Activated CD8-positive, alpha-beta T cell treated with anti-CD3 and anti-CD28 coated beads for 36 hours (primary cell): Measurements from ENCODE around the gene MAP4K3. TPM values are rescaled to one million over a fixed set of nuclear protein-coding genes. Genes with fewer than 3 reads are reported as not detected.
A peak's percentile ranks its signal among the peaks of the same experiment; 100 is the strongest.

ENCODE experiments used
- ATAC-seq: fragments of 200-7000 bp; cut with Tn5 transposase; one replicate; pipeline ENCODE4 v1.10.0; 2021; ENCODE audit warnings: mild to moderate bottlenecking, moderate library complexity
- CTCF ChIA-PET: fragments of 350-600 bp; sonication (Branson Sonifier 250); formaldehyde crosslinking; loops from one replicate; lab custom pipeline; 2021; ENCODE audit warnings: antibody characterized with exemption; lab: Charles Lee
- POLR2A ChIA-PET: fragments of 350-600 bp; sonication (Branson Sonifier 250); formaldehyde crosslinking; loops from one replicate; lab custom pipeline; 2021; ENCODE audit warnings: antibody characterized with exemption; lab: Charles Lee
- DNase-seq: peaks from one replicate; pipeline ENCODE4 v3.0.0-alpha.2; 2020
- H3K27ac Mint-ChIP-seq: one replicate; pipeline ENCODE4 v1.8.0; 2021; ENCODE audit warnings: mild to moderate bottlenecking, mixed read lengths
- H3K27me3 Mint-ChIP-seq: one replicate; pipeline ENCODE4 v1.8.0; 2021; ENCODE audit warnings: mixed read lengths
- H3K36me3 Mint-ChIP-seq: one replicate; pipeline ENCODE4 v1.8.0; 2021; ENCODE audit warnings: low read depth, mixed read lengths
- H3K4me1 Mint-ChIP-seq: one replicate; pipeline ENCODE4 v1.8.0; 2021; ENCODE audit warnings: low read depth, mixed read lengths
- H3K4me3 Mint-ChIP-seq: one replicate; pipeline ENCODE4 v1.8.0; 2021; ENCODE audit warnings: mild to moderate bottlenecking, moderate library complexity, mixed read lengths
- H3K9me3 Mint-ChIP-seq: one replicate; pipeline ENCODE4 v1.8.0; 2021; ENCODE audit warnings: mixed read lengths
- CTCF ChIP-seq: fragments of 200-600 bp; IDR thresholded peaks from one replicate; pipeline ENCODE4 v1.8.0; 2022; ENCODE audit warnings: antibody characterized with exemption, mild to moderate bottlenecking
- intact Hi-C: fragments of 100-400 bp; cut with micrococcal nuclease; formaldehyde crosslinking; loops from one replicate; pipeline ENCODE4 v1.10.0; 2022
- total RNA-seq, 2 experiments: library from RNA; stranded (reverse); gene quantifications; one replicate each; pipeline ENCODE4 v1.2.3, GENCODE V29; 2021

MAP4K3 gene
- total RNA-seq, 2 experiments from 2014 or later: 6.5 to 12.5 TPM

DNA sequence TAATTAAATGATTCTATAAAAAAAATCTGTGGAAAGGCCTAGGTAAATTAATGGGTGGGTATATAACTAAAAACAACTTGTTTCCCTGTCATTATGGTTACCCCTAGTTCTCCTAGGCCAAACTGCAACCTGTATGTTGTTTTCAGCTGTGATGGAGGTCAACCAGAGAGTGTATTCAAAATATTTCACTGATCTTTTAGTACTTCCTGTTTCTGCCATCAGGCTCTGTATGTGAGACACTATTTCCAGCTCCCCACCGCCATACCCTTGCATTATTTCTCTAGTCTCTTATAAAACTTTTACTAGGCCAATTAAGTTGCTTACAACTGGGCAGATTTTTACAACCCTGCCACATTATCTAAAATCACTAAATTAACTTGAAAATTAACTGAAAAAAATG is 172.4 kb downstream of the MAP4K3 start:
- no peak overlapping the region for H3K4me3 Mint-ChIP-seq
- peaks cover 14% of the 10 kb centered on the region for H3K4me1 Mint-ChIP-seq
- ATAC-seq (no peak), DNase-seq (peak; percentile 21)
- peaks cover 3% of the 10 kb centered on the region for H3K36me3 Mint-ChIP-seq
- H3K9me3 Mint-ChIP-seq: no peaks in the 10 kb centered on the region
- POLR2A ChIA-PET: no interaction called here
- intact Hi-C loops: no loop called here
- CTCF ChIA-PET: interaction anchor here (1.5 kb wide), 1 partner anchor 11 kb away, joined by 4 read pairs; no protein-coding TSS in a partner anchor
- H3K27ac Mint-ChIP-seq: no peak overlapping the region
- H3K27me3 Mint-ChIP-seq: no peaks in the 10 kb centered on the region
- TF ChIP-seq CTCF: no peak

DNA sequence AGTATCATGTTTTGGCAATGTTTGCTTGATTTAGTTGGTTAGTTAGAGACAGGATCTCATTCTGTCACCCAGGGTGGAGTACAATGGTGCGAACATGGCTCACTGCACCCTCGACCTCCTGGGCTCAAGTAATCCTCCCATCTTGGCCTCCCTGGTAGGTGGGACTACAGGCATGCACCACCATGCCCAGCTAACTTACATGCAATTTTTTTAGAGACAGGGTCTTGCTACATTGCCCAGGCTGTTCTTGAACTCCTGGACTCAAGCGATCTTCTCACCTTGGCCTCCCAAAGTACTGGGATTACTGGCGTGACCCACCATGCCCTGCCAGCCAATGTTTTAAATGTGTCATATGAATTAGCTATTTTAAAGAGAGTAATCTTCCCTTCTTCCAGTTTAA is 177.0 kb downstream of the MAP4K3 start:
- Mint-ChIP-seq H3K27ac (no peak overlapping the region), H3K4me3 (no peak overlapping the region), H3K4me1 (peaks cover 3% of the 10 kb centered on the region), H3K9me3 (no peaks in the 10 kb centered on the region), H3K27me3 (no peaks in the 10 kb centered on the region), H3K36me3 (peaks cover 11% of the 10 kb centered on the region)
- no peak for DNase-seq
- intact Hi-C loops: no loop called here
- ATAC-seq: no peak
- ChIA-PET POLR2A (no interaction called here), CTCF (interaction anchor here (1.1 kb wide), 1 partner anchor 11 kb away, joined by 3 read pairs; no protein-coding TSS in a partner anchor)
- no peak for TF ChIP-seq CTCF

- no peak overlapping the region for H3K4me3 Mint-ChIP-seq
- H3K27ac Mint-ChIP-seq: no peak overlapping the region
- POLR2A ChIA-PET: interaction anchor here (0.5 kb wide), 1 partner anchor 142 kb away, joined by 3 read pairs; no protein-coding TSS in a partner anchor
- H3K27me3 Mint-ChIP-seq: no peaks in the 10 kb centered on the region
- DNase-seq (no peak), ATAC-seq (no peak)
- H3K9me3 Mint-ChIP-seq: peaks cover 4% of the 10 kb centered on the region
- CTCF ChIA-PET: no interaction called here
- no peaks in the 10 kb centered on the region for H3K4me1 Mint-ChIP-seq
- TF ChIP-seq CTCF: no peak
- H3K36me3 Mint-ChIP-seq: peaks cover 30% of the 10 kb centered on the region
- intact Hi-C loops: no loop called here
Observed at GRCh38 chr2:39256040-39256439, 181.0 kb downstream of the MAP4K3 start.

DNA sequence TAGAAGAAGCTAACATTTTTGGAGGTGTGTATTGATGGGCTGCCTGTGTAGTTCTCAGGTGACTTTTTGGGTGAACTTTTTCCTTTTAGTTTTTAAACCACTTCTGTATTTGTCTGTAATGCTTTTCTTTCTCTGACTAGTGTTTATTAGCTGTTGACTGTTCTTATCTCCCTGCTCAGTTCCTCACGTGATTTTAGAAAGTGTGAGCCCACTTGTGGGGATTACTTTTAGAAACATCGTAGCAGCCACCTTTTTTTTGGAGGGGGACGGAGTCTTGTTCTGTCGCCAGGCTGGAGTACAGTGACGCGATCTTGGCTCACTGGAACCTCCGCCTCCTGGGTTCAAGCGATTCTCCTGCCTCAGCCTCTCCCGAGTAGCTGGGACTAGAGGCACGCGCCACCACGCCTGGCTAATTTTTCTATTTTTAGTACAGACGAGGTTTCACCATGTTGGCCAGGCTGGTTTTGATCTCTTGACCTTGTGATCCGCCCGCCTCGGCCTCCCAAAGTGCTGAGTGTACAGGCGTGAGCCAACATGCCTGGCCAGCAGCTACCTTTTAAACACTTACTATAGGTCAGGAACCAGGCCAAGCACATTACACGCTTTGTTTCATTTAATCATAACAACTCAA is 184.1 kb downstream of the MAP4K3 start:
- DNase-seq (no peak), ATAC-seq (no peak)
- Mint-ChIP-seq H3K27me3 (no peaks in the 10 kb centered on the region), H3K36me3 (peaks cover 29% of the 10 kb centered on the region), H3K4me1 (no peaks in the 10 kb centered on the region), H3K9me3 (peaks cover 4% of the 10 kb centered on the region), H3K4me3 (no peak overlapping the region), H3K27ac (no peak overlapping the region)
- POLR2A ChIA-PET: interaction anchor here (0.7 kb wide), 1 partner anchor 20 kb away, joined by 3 read pairs; no protein-coding TSS in a partner anchor
- intact Hi-C loops: no loop called here
- TF ChIP-seq CTCF: no peak
- CTCF ChIA-PET: interaction anchor here (1.0 to 1.7 kb wide), 4 partner anchors 9 to 478 kb away, joined by 3 to 4 read pairs (median 4); no protein-coding TSS in a partner anchor

DNA sequence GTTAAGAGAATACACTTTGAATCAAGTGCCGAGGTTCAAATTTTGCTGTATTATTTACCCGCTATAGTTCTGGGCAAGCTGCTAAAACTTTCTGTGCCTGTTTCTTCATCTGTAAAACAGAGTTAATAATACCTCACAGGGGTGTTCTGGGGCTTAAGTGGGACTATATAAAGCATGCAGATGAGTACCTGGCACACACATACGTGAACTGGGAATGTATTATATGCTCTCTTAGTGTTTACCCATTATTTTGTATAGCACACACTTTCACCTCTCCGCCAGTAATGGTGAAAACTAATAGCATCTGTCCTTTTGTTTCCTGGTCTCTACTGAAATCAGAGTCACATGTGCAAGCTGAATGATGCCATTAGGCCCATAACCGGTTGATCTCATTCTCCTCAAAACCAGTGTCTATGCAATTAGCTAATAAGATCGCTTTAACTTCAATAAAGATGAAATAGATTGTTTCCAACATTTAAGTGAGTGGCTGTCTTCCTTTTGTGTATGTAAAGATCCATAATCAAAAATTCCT is 189.5 kb downstream of the MAP4K3 start:
- intact Hi-C loops: no loop called here
- CTCF ChIA-PET: interaction anchor here (1.8 kb wide), 1 partner anchor 300 kb away, joined by 5 read pairs; no protein-coding TSS in a partner anchor
- no peaks in the 10 kb centered on the region for H3K27me3 Mint-ChIP-seq
- POLR2A ChIA-PET: no interaction called here
- ATAC-seq (no peak), DNase-seq (no peak)
- peaks cover 19% of the 10 kb centered on the region for H3K36me3 Mint-ChIP-seq
- H3K4me1 Mint-ChIP-seq: peaks cover 16% of the 10 kb centered on the region
- H3K27ac Mint-ChIP-seq: no peak overlapping the region
- H3K4me3 Mint-ChIP-seq: no peak overlapping the region
- H3K9me3 Mint-ChIP-seq: peaks cover 4% of the 10 kb centered on the region
- no peak for TF ChIP-seq CTCF
